ENCODE measurements around the gene CYP46A1.

GRCh38 chr14:99769799-99770198 lies 85.7 kb downstream of the CYP46A1 start:
- no peak for TF ChIP-seq CTCF (IDR thresholded peaks at IDR 0.05)
- no peak for TF ChIP-seq POLR2A (IDR thresholded peaks at IDR 0.05)
